ENCODE data around the gene AP3D1.
"Not testable (repeated sequence)": the region's sequence is repeated elsewhere in the genome, so short reads cannot be mapped to it uniquely, and the experiment has no call there.

Gene AP3D1

DNA sequence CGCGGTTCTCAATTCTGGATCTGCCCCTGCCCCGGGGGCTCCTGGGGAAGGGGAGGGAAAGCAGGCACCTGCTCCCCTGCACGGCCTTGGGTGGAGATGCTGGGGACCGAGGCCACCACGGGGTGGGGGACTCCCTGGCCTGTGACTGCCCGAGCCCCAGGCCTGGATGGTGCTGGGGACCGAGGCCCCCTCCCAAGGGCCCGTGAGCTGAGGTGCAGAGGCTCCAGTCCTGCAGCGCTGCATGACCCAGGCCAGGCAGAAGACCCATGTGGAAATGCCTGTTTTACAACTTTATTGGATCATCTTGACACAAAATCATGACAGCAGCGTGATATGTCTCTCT lies 50.7 kb downstream of the AP3D1 start:
- no peak overlapping the region for H3K9ac ChIP-seq (ENCODE audit: low read depth, low read length)
- no peaks in the 10 kb centered on the region for H3K27me3 ChIP-seq (ENCODE audit: insufficient read depth, low read length)
- no peaks in the 10 kb centered on the region for H3K9me3 ChIP-seq (ENCODE audit: insufficient read depth, low read depth, low read length)
- peaks cover 56% of the 10 kb centered on the region for H3K36me3 ChIP-seq (ENCODE audit: insufficient read depth, low read length)
- H3K4me1 ChIP-seq (ENCODE audit: insufficient read depth, low read length) = no peaks in the 10 kb centered on the region
- no peak overlapping the region for H3K4me3 ChIP-seq (ENCODE audit: low read length)
- no peak overlapping the region for H3K27ac ChIP-seq (ENCODE audit: low read depth, low read length)
- WGBS = 94% methylated on average over 11 of the region's 11 CpGs

DNA sequence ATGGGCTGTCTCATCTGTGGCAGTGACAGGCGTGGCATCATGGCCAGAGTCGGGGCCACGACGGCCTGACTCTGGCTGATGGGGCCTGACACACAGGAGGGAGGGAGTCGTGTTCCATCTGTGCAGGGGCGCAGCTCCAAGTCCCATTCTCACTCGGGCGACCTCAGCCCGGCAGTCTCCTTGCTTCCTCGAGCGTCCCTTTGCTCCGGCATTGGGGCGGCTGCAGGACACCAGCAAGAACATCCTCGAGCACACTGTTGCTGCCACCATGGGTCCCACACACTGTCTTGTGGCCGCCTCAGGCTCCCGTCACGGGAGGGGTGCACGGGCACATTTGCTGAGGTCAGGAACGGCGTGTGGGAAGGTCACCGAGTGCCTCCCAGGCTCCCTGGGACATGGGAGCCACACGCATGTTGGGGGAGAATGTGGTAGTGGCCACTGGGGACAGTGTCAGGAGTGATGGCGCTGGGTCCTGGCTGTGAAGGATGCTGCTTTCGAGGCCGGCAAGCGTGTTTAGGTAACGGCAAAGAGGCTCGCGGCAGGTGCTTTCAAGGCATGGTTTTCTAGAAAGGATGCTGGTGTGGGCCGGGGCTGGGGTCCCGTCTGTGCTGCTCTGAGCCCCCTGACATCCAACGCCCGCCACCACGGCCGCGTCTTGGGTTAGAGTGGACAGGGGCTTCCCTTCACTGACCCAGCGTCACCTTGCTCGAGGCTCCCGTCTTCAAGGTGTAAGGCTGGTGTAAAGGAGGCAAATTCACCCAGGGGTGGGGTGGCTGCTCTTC lies 51.2 kb downstream of the AP3D1 start:
- 95% methylated on average over 39 of the region's 39 CpGs for WGBS
- H3K9ac ChIP-seq (ENCODE audit: low read depth, low read length) = no peak overlapping the region

DNA sequence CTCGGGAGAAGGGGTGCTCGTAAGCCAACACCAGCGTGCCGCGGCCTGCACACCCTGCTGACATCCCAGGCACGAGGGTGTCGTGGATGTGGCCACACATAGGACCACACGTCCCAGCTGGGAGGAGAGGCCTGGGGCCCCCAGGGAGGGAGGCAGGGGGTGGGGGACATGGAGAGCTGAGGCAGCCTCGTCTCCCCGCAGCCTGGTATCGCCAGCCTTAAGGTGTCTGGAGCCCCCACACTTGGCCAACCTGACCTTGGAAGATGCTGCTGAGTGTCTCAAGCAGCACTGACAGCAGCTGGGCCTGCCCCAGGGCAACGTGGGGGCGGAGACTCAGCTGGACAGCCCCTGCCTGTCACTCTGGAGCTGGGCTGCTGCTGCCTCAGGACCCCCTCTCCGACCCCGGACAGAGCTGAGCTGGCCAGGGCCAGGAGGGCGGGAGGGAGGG lies 52.3 kb downstream of the AP3D1 start:
- WGBS = 89% methylated on average over 16 of the region's 16 CpGs
- Histone ChIP-seq H3K27ac (ENCODE audit: low read depth, low read length) (no peak overlapping the region), H3K9ac (ENCODE audit: low read depth, low read length) (no peak overlapping the region), H3K27me3 (ENCODE audit: insufficient read depth, low read length) (no peaks in the 10 kb centered on the region), H3K9me3 (ENCODE audit: insufficient read depth, low read depth, low read length) (no peaks in the 10 kb centered on the region), H3K4me3 (ENCODE audit: low read length) (no peak overlapping the region), H3K4me1 (ENCODE audit: insufficient read depth, low read length) (no peaks in the 10 kb centered on the region), H3K36me3 (ENCODE audit: insufficient read depth, low read length) (peaks cover 40% of the 10 kb centered on the region)

More for the DNA sequence above, 51.2 kb downstream of the AP3D1 start:
- Histone ChIP-seq H3K27ac (ENCODE audit: low read depth, low read length) (no peak overlapping the region), H3K36me3 (ENCODE audit: insufficient read depth, low read length) (peaks cover 51% of the 10 kb centered on the region), H3K4me3 (ENCODE audit: low read length) (no peak overlapping the region), H3K27me3 (ENCODE audit: insufficient read depth, low read length) (no peaks in the 10 kb centered on the region), H3K9me3 (ENCODE audit: insufficient read depth, low read depth, low read length) (no peaks in the 10 kb centered on the region), H3K4me1 (ENCODE audit: insufficient read depth, low read length) (no peaks in the 10 kb centered on the region)

DNA sequence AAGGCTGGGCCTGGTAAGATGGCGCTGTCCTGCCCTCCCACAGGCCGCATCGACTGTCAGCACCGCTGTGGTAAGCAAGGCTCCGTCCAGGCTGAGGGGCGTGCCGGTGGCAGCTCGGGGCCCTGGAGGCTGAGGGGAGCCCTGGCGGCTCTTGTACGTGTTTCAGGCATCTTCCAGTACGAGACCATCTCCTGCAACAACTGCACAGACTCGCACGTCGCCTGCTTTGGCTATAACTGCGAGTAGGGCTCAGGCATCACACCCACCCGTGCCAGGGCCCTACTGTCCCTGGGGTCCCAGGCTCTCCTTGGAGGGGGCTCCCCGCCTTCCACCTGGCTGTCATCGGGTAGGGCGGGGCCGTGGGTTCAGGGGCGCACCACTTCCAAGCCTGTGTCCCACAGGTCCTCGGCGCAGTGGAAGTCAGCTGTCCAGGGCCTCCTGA lies 53.5 kb downstream of the AP3D1 start:
- no peaks in the 10 kb centered on the region for H3K27me3 ChIP-seq (ENCODE audit: insufficient read depth, low read length)
- WGBS = 88% methylated on average over 23 of the region's 23 CpGs
- no peak overlapping the region for H3K9ac ChIP-seq (ENCODE audit: low read depth, low read length)
- peaks cover 31% of the 10 kb centered on the region for H3K36me3 ChIP-seq (ENCODE audit: insufficient read depth, low read length)
- H3K4me3 ChIP-seq (ENCODE audit: low read length) = no peak overlapping the region
- no peaks in the 10 kb centered on the region for H3K4me1 ChIP-seq (ENCODE audit: insufficient read depth, low read length)
- H3K27ac ChIP-seq (ENCODE audit: low read depth, low read length) = no peak overlapping the region
- H3K9me3 ChIP-seq (ENCODE audit: insufficient read depth, low read depth, low read length) = no peaks in the 10 kb centered on the region

DNA sequence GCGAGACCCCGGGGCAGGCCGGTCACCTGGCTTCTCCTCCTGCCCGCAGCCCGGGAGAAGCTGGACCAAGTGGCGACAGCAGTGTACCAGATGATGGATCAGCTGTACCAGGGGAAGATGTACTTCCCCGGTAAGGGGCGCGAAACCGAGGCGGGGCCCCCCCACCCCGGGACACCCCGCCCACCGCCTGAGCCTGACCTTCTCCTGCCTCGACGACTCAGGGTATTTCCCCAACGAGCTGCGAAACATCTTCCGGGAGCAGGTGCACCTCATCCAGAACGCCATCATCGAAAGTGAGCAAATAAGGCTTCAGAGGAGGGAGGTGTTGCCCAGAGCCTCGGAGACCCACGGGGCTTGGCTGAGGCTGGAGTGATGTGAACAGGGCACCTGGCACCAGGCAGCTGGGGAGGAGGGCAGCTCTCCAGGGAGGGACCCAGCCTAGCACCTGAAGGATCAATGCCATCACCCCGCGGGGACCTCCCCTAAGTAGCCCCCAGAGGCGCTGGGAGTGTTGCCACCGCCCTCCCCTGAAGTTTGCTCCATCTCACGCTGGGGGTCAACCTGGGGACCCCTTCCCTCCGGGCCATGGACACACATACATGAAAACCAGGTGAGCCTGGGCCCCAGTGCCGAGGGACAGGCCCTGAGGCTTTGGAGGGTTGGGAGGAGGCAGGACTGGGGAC lies 54.0 kb downstream of the AP3D1 start:
- no peaks in the 10 kb centered on the region for H3K9me3 ChIP-seq (ENCODE audit: insufficient read depth, low read depth, low read length)
- H3K27me3 ChIP-seq (ENCODE audit: insufficient read depth, low read length) = no peaks in the 10 kb centered on the region
- 44% methylated on average over 30 of the region's 30 CpGs for WGBS
- peak overlapping the region; percentile 46; the same call in 1 of the 2 replicates for H3K27ac ChIP-seq (ENCODE audit: low read depth, low read length)
- no peak overlapping the region for H3K9ac ChIP-seq (ENCODE audit: low read depth, low read length)
- H3K36me3 ChIP-seq (ENCODE audit: insufficient read depth, low read length) = peaks cover 28% of the 10 kb centered on the region
- peak overlapping the region; percentile 55 for H3K4me3 ChIP-seq (ENCODE audit: low read length)
- H3K4me1 ChIP-seq (ENCODE audit: insufficient read depth, low read length) = no peaks in the 10 kb centered on the region

DNA sequence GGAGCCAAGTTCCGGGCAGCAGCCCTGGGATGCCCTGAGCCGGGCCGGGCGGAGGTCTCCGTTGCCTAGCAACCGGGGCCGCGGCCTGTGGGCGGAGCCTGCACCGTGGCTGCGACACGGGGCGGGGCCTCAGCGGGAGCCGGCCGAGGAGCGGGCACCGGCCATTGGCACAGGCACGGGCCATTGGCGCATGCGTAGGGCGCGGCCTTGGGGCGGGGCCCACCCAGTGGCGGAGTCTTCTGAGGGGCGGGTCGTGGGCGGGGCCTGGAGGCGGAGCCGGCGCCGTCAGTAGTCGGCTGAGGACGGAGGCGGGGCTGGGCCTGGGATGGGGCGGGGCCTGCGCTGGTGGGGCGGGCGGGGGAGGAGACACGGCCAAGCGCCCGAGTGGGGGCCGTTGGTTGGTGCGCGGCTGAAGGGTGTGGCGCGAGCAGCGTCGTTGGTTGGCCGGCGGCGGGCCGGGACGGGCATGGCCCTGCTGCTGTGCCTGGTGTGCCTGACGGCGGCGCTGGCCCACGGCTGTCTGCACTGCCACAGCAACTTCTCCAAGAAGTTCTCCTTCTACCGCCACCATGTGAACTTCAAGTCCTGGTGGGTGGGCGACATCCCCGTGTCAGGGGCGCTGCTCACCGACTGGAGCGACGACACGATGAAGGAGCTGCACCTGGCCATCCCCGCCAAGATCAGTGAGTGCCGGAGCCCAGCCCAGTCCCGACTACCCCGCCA lies 54.7 kb downstream of the AP3D1 start, which contains the start of gene IZUMO4:
Gene IZUMO4, plus strand, starts transcription at position 436 of the 723 bp plus-strand sequence. Its CDS starts 31 bp downstream, at position 467.
- WGBS = under 1% methylated on average over 70 of the region's 70 CpGs

DNA sequence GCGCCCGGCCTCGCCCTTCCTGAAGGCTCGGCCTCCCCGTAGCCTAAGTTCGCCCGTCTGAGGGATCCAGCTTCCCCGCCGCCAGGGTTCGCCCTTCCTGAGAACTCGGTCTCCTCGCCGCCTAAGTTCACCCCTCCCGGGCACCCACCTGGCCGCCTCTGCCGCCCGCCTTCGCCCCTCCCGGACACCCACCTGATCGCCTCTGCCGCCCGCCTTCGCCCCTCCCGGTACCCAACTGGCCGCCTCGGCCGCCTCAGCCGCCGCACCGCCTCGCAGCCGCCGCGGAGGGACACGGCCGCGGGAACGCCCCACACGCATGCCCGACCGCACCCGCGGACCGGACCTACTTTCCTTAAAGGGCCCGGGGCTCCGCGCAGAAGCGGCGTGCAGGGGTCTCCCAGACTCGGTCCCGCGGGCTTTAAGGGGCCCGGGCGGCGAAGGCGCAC lies 55.3 kb downstream of the AP3D1 start, which contains the start of gene MOB3A:
Gene MOB3A, minus strand, starts transcription at position 293 of the 446 bp plus-strand sequence. CDS start 17,766 bp downstream, outside the sequence.
- Histone ChIP-seq H3K27ac (ENCODE audit: low read depth, low read length) (peak within 1 kb of the TSS; percentile 91), H3K9me3 (ENCODE audit: insufficient read depth, low read depth, low read length) (no peaks in the 10 kb centered on the region), H3K4me3 (ENCODE audit: low read length) (peak within 1 kb of the TSS; percentile 71), H3K9ac (ENCODE audit: low read depth, low read length) (peak within 1 kb of the TSS; percentile 70), H3K36me3 (ENCODE audit: insufficient read depth, low read length) (peaks cover 16% of the 10 kb centered on the region), H3K27me3 (ENCODE audit: insufficient read depth, low read length) (no peaks in the 10 kb centered on the region), H3K4me1 (ENCODE audit: insufficient read depth, low read length) (no peaks in the 10 kb centered on the region)
- WGBS = 2% methylated on average over 56 of the region's 56 CpGs

More for the DNA sequence above, 54.7 kb downstream of the AP3D1 start, which contains the start of gene IZUMO4:
- H3K9me3 ChIP-seq (ENCODE audit: insufficient read depth, low read depth, low read length) = no peaks in the 10 kb centered on the region
- peak within 1 kb of the TSS; percentile 70 for H3K9ac ChIP-seq (ENCODE audit: low read depth, low read length)
- peak within 1 kb of the TSS; percentile 71 for H3K4me3 ChIP-seq (ENCODE audit: low read length)
- no peaks in the 10 kb centered on the region for H3K4me1 ChIP-seq (ENCODE audit: insufficient read depth, low read length)
- H3K36me3 ChIP-seq (ENCODE audit: insufficient read depth, low read length) = peaks cover 22% of the 10 kb centered on the region
- H3K27ac ChIP-seq (ENCODE audit: low read depth, low read length) = peak within 1 kb of the TSS; percentile 91
- H3K27me3 ChIP-seq (ENCODE audit: insufficient read depth, low read length) = no peaks in the 10 kb centered on the region

DNA sequence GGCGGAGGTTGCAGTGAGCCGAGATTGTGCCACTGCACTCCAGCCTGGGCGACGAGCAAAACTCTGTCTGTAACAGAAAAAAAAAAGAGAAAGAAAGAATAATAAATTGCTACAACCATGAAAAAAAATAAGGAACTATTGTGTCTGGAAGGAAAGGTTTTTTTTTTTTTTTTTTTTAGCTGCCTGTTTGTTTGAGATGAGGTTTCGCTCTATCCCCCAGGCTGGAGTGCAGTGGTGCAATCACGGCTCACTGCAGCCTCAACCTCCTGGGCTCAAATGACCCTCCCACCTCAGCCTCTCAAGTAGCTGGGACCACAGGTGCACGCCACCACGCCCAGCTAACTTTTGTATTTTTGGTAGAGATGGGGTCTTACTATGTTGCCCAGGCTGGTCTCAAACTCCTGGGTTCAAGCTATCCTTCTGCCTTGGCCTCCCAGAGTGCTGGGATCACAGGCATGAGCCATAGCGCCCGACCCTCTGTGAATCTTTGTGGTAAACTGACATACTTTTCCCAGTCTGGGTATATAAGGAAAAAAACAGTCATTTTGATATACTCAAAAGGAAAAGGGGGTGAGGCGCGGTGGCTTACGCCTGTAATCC lies 59.3 kb downstream of the AP3D1 start:
- H3K9ac ChIP-seq (ENCODE audit: low read depth, low read length); H3K4me3 ChIP-seq (ENCODE audit: low read length); H3K9me3 ChIP-seq (ENCODE audit: insufficient read depth, low read depth, low read length); H3K4me1 ChIP-seq (ENCODE audit: insufficient read depth, low read length); H3K27me3 ChIP-seq (ENCODE audit: insufficient read depth, low read length); H3K27ac ChIP-seq (ENCODE audit: low read depth, low read length); H3K36me3 ChIP-seq (ENCODE audit: insufficient read depth, low read length): not testable (repeated sequence)
- WGBS = 93% methylated on average over 13 of the region's 13 CpGs

DNA sequence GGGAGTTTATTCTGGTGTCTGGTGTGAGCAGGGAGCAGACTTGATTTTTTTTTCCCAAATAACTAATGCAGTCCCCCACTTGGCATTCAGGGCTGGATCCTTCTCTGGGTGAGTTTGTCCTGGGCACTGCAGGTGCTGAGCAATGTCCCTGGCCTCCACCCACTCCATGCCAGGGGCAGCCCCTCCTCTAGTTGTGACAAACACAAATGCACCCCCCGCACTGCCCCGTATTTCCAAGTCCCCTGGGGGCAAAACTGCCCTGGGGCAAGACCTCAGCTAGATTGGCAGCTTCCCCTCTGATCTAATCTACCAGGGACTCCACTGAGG lies 61.7 kb downstream of the AP3D1 start:
- H3K4me3 ChIP-seq (ENCODE audit: low read length) = no peak overlapping the region
- H3K4me1 ChIP-seq (ENCODE audit: insufficient read depth, low read length) = 0 out of 2 replicates have a peak, but pooled peaks cover 4% of the 10 kb centered on the region
- no peaks in the 10 kb centered on the region for H3K36me3 ChIP-seq (ENCODE audit: insufficient read depth, low read length)
- no peaks in the 10 kb centered on the region for H3K27me3 ChIP-seq (ENCODE audit: insufficient read depth, low read length)
- H3K9me3 ChIP-seq (ENCODE audit: insufficient read depth, low read depth, low read length) = no peaks in the 10 kb centered on the region
- WGBS = 74% methylated on average over 2 of the region's 2 CpGs
- H3K9ac ChIP-seq (ENCODE audit: low read depth, low read length) = no peak overlapping the region
- H3K27ac ChIP-seq (ENCODE audit: low read depth, low read length) = no peak overlapping the region

DNA sequence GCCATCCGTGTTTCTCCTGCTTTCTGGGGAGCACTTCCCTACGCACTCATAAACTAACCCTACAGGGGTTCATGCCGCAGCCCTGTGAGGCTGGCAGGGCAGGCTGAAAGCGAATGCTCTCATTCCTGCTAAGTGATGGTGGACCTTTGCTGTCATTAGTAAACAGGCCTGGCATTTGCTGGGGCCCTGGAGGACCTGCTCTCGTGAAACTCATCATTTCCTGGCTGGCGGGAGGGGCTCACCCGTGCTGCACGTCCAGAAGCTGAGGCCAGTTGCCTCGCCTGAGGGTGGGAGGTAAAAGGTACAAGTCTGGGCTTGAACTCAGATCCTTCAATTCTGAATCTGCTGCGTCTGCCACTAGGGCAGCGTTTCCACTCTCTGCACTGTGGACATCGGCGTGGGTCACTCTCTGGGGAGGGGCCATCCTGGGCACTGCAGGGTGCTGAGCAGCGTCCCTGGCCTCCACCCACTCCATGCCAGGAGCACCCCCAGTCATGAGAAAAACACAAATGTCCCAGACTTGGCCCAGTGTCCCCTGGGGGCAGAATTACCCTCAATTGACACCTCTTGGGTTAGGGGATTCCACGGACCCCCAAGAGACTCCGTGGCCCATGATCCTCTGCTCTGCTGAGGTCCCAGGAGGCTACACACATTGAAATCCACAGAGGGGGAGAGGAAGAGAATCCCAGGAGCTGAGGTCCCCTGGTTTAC lies 62.2 kb downstream of the AP3D1 start:
- no peak overlapping the region for H3K4me3 ChIP-seq (ENCODE audit: low read length)
- 85% methylated on average over 16 of the region's 16 CpGs for WGBS
- H3K27me3 ChIP-seq (ENCODE audit: insufficient read depth, low read length) = no peaks in the 10 kb centered on the region
- H3K9ac ChIP-seq (ENCODE audit: low read depth, low read length) = no peak overlapping the region
- no peak overlapping the region for H3K27ac ChIP-seq (ENCODE audit: low read depth, low read length)
- 0 out of 2 replicates have a peak, but pooled peaks cover 4% of the 10 kb centered on the region for H3K4me1 ChIP-seq (ENCODE audit: insufficient read depth, low read length)
- H3K9me3 ChIP-seq (ENCODE audit: insufficient read depth, low read depth, low read length) = no peaks in the 10 kb centered on the region
- H3K36me3 ChIP-seq (ENCODE audit: insufficient read depth, low read length) = no peaks in the 10 kb centered on the region
